Spleen (tissue), 7 donors: Measurements from ENCODE around the gene RIOK1.

Source experiments
- CTCF ChIP-seq, 11 experiments: fragments of 200-600 bp in 7 of 11; fragments of 450-650 bp in 4 of 11; sonication (generic) in 4 of 11; IDR thresholded peaks in 8 of 11; conservative IDR thresholded peaks in 3 of 11; 1 replicate in 7 of 11; 2 replicates in 4 of 11; pipeline versions ENCODE4 v1.4.0 to v1.8.0; 2016 to 2021; ENCODE audit warnings: antibody characterized with exemption in 11 of 11, inconsistent platforms in 4 of 11, mild to moderate bottlenecking in 1 of 11
- POLR2A ChIP-seq, 3 donors: fragments of 450-650 bp; IDR thresholded peaks; one replicate each; pipeline ENCODE4 v1.5.1; 2017; ENCODE audit warnings: antibody characterized with exemption in 3 of 3, mild to moderate bottlenecking in 1 of 3
- POLR2AphosphoS5 ChIP-seq, 3 donors: sonication (generic); formaldehyde crosslinking; IDR thresholded peaks; one replicate each; pipeline ENCODE4 v1.5.1; 2017; ENCODE audit warnings: antibody characterized with exemption in 3 of 3
- donor health status: DM: no; HTN: no; CAD: no; lungs with moderate emphysema.
- donor health status: DM: no; HTN: no; CAD: no.
- donor health status: DM: no; HTN: no; CAD: no.

- TF ChIP-seq CTCF (IDR thresholded peaks at IDR 0.05 in 8 of 11, conservative IDR thresholded peaks at IDR 0.05 in 3 of 11) (no peak), POLR2A (IDR thresholded peaks at IDR 0.05) (no peak), POLR2AphosphoS5 (IDR thresholded peaks at IDR 0.05) (no peak)
Observed at GRCh38 chr6:7378740-7379139, 10.9 kb upstream of the RIOK1 start.
